H1 (cell line): ENCODE results near the gene CIT. TPM values are rescaled to one million over a fixed set of nuclear protein-coding genes. Genes with fewer than 3 reads are reported as not detected.

Experiments used
- CTCF ChIA-PET: fragments of 300-600 bp; sonication (Branson Sonifier 250); formaldehyde crosslinking; loops from one replicate; lab custom pipeline; 2021; ENCODE audit not compliant: partially characterized antibody; lab: Charles Lee
- POLR2A ChIA-PET: fragments of 300-600 bp; sonication (Branson Sonifier 250); formaldehyde crosslinking; loops from one replicate; lab custom pipeline; 2021; ENCODE audit warnings: inconsistent platforms; ENCODE audit not compliant: partially characterized antibody; lab: Charles Lee
- DNase-seq, 2 experiments: peaks; one replicate each; pipeline versions ENCODE4 v3.0.0 to v3.0.0-alpha.2; 2010 to 2022; ENCODE audit warnings: low spot score in 2 of 2, low read depth in 1 of 2, mixed read lengths in 1 of 2
- FAIRE-seq: peaks from 2 replicates; lab custom pipeline; 2011; peaks lifted over from hg19 to GRCh38; lab: Jason Lieb, UNC
- H2AFZ ChIP-seq: 2 replicates; pipeline ENCODE4 v1.8.1; 2012; ENCODE audit warnings: low read length, inconsistent platforms
- H2AK5ac ChIP-seq: 2 replicates; pipeline ENCODE4 v1.6.1; 2013; ENCODE audit warnings: low read depth, low read length
- H2BK120ac ChIP-seq: replicated peaks from 2 replicates; pipeline ENCODE3; 2013; ENCODE audit warnings: low read depth, low read length, inconsistent platforms
- H2BK12ac ChIP-seq: 2 replicates; pipeline ENCODE4 v1.6.1; 2013; ENCODE audit warnings: low read depth, low read length
- H2BK15ac ChIP-seq: 2 replicates; pipeline ENCODE4 v1.6.1; 2013; ENCODE audit warnings: low read length
- H2BK20ac ChIP-seq: 2 replicates; pipeline ENCODE4 v1.6.1; 2013; ENCODE audit warnings: low read length
- H2BK5ac ChIP-seq: 2 replicates; pipeline ENCODE4 v1.6.1; 2013; ENCODE audit warnings: low read depth, low read length
- H3K14ac ChIP-seq: 2 replicates; pipeline ENCODE4 v1.6.1; 2013; ENCODE audit warnings: inconsistent platforms; ENCODE audit not compliant: insufficient read length
- H3K18ac ChIP-seq: 2 replicates; pipeline ENCODE4 v1.6.1; 2013; ENCODE audit warnings: low read length; ENCODE audit errors: extremely low read depth
- H3K23ac ChIP-seq: 2 replicates; pipeline ENCODE4 v1.6.1; 2013; ENCODE audit warnings: inconsistent platforms; ENCODE audit not compliant: insufficient read length
- H3K23me2 ChIP-seq: 2 replicates; pipeline ENCODE4 v1.6.1; 2013; ENCODE audit warnings: low read depth, low read length
- H3K27ac ChIP-seq: 2 replicates; pipeline ENCODE4 v1.6.1; 2011; ENCODE audit warnings: low read depth, low read length, inconsistent platforms
- H3K27me3 ChIP-seq, 4 experiments: replicated peaks in 1 of 4; 1 replicate in 1 of 4; 2 replicates in 3 of 4; pipeline versions ENCODE4 v1.6.1 to v1.8.1; 2011 to 2013; ENCODE audit warnings: low read length in 3 of 4, mild to moderate bottlenecking in 3 of 4, inconsistent platforms in 2 of 4, mixed read lengths in 2 of 4, moderate library complexity in 1 of 4; ENCODE audit not compliant: control insufficient read depth in 3 of 4, insufficient read depth in 3 of 4; ENCODE audit errors: extremely low read depth in 1 of 4
- H3K36me3 ChIP-seq, 4 experiments: 2 replicates each; pipeline versions ENCODE4 v1.6.1 to v1.8.1; 2011 to 2013; ENCODE audit warnings: mild to moderate bottlenecking in 4 of 4, low read length in 3 of 4, moderate library complexity in 2 of 4, control low read depth in 1 of 4, inconsistent platforms in 1 of 4; ENCODE audit not compliant: insufficient read depth in 4 of 4, control insufficient read depth in 2 of 4
- H3K4ac ChIP-seq: replicated peaks from 2 replicates; pipeline ENCODE3; 2013; ENCODE audit warnings: low read length, low read depth, mixed read lengths, inconsistent platforms; ENCODE audit not compliant: insufficient read length
- H3K4me1 ChIP-seq, 4 experiments: replicated peaks in 1 of 4; 1 replicate in 1 of 4; 2 replicates in 3 of 4; pipeline versions ENCODE4 v1.6.1 to v1.8.1; 2011 to 2013; ENCODE audit warnings: low read length in 3 of 4, inconsistent platforms in 2 of 4, mixed read lengths in 1 of 4; ENCODE audit not compliant: insufficient read depth in 4 of 4, control insufficient read depth in 3 of 4
- H3K4me2 ChIP-seq, 2 experiments: 2 replicates each; pipeline versions ENCODE4 v1.6.1 to v1.8.1; 2011 to 2013; ENCODE audit warnings: low read depth in 2 of 2, low read length in 2 of 2, control low read depth in 1 of 2, inconsistent platforms in 1 of 2, mild to moderate bottlenecking in 1 of 2; ENCODE audit not compliant: insufficient read depth in 1 of 2
- H3K4me3 ChIP-seq, 4 experiments: fragments of 200-600, 300-600 bp in 1 of 4; sonication (generic), shearing (Covaris generic), sonication (Bioruptor Twin) in 1 of 4; 2 replicates each; pipeline versions ENCODE4 v1.5.1 to v1.8.1; 2011 to 2016; ENCODE audit warnings: low read length in 4 of 4, low read depth in 3 of 4, control low read depth in 2 of 4, inconsistent platforms in 2 of 4, mild to moderate bottlenecking in 2 of 4, mixed read lengths in 1 of 4, moderate library complexity in 1 of 4; ENCODE audit not compliant: insufficient read depth in 2 of 4; ENCODE audit errors: extremely low read depth in 1 of 4
- H3K56ac ChIP-seq: replicated peaks from 2 replicates; pipeline ENCODE3; 2013; ENCODE audit warnings: low read depth, mild to moderate bottlenecking, mixed read lengths, low read length, inconsistent platforms; ENCODE audit not compliant: insufficient read length
- H3K79me1 ChIP-seq: 2 replicates; pipeline ENCODE4 v1.6.1; 2013; ENCODE audit warnings: low read depth, low read length, control low read depth
- H3K79me2 ChIP-seq, 2 experiments: 2 replicates each; pipeline versions ENCODE4 v1.6.1 to v1.8.1; 2012 to 2013; ENCODE audit warnings: low read length in 2 of 2, mild to moderate bottlenecking in 2 of 2, inconsistent platforms in 1 of 2; ENCODE audit not compliant: insufficient read depth in 2 of 2, control insufficient read depth in 1 of 2
- H3K9ac ChIP-seq, 4 experiments: replicated peaks in 1 of 4; 1 replicate in 1 of 4; 2 replicates in 3 of 4; pipeline versions ENCODE4 v1.6.1 to v1.8.1; 2011 to 2013; ENCODE audit warnings: low read depth in 3 of 4, low read length in 3 of 4, control low read depth in 2 of 4, mild to moderate bottlenecking in 2 of 4, moderate library complexity in 2 of 4, inconsistent platforms in 1 of 4; ENCODE audit errors: extremely low read depth in 1 of 4
- H3K9me3 ChIP-seq, 2 experiments: 2 replicates each; pipeline versions ENCODE4 v1.6.1 to v1.8.1; 2012 to 2013; ENCODE audit warnings: mild to moderate bottlenecking in 2 of 2, moderate library complexity in 2 of 2, control low read depth in 1 of 2, inconsistent platforms in 1 of 2, low read depth in 1 of 2, low read length in 1 of 2, mixed read lengths in 1 of 2; ENCODE audit not compliant: insufficient read depth in 2 of 2
- H4K20me1 ChIP-seq, 2 experiments: replicated peaks in 1 of 2; 2 replicates each; pipeline versions ENCODE3 to v1.8.1; 2011 to 2013; ENCODE audit warnings: inconsistent platforms in 2 of 2, low read length in 2 of 2, mild to moderate bottlenecking in 1 of 2; ENCODE audit not compliant: insufficient read depth in 2 of 2, control insufficient read depth in 1 of 2
- H4K5ac ChIP-seq: 2 replicates; pipeline ENCODE4 v1.6.1; 2013; ENCODE audit warnings: low read length, low read depth, mixed read lengths, inconsistent platforms; ENCODE audit not compliant: insufficient read length
- H4K8ac ChIP-seq: 2 replicates; pipeline ENCODE4 v1.8.0; 2013; ENCODE audit warnings: mild to moderate bottlenecking, moderate library complexity, low read length, inconsistent platforms; ENCODE audit not compliant: insufficient read depth; ENCODE audit errors: extremely low read depth
- H4K91ac ChIP-seq: replicated peaks from 2 replicates; pipeline ENCODE3; 2013; ENCODE audit warnings: low read length, mixed read lengths, inconsistent platforms; ENCODE audit not compliant: insufficient read length
- POU5F1 ChIP-seq: IDR thresholded peaks from 2 replicates; pipeline ENCODE4 v1.6.1; 2011; ENCODE audit warnings: low read depth, mild to moderate bottlenecking, low read length, moderate library complexity
- WGBS, 2 experiments: shearing (Covaris generic) in 1 of 2; methylation state at CpG; one replicate each; pipeline versions ENCODE4 v1.1.6 to v1.1.7; 2013 to 2015; ENCODE audit warnings: low lambda C conversion rate in 2 of 2, mixed read lengths in 2 of 2, inconsistent platforms in 1 of 2, low coverage in 1 of 2, missing lambda C conversion rate in 1 of 2; ENCODE audit not compliant: insufficient replicate concordance in 2 of 2, insufficient coverage in 1 of 2, insufficient read length in 1 of 2; ENCODE audit errors: extremely low coverage in 1 of 2, missing lambda C conversion rate in 1 of 2; 5-methylcytosine and 5-hydroxymethylcytosine counted together
- polyA plus RNA-seq, 7 experiments: library from polyadenylated mRNA; depleted of rRNA in 3 of 7; stranded (reverse) in 5 of 7; unstranded in 2 of 7; fragments of >200 nt in 5 of 7; fragments of 200-250 nt in 2 of 7; gene quantifications; 1 replicate in 5 of 7; 2 replicates in 1 of 7; 4 replicates in 1 of 7; pipeline versions ENCODE4 v1.2.1 to v1.2.3, GENCODE V29; 2011 to 2013; ENCODE audit warnings: missing spikeins in 2 of 7, mixed read lengths in 2 of 7
- total RNA-seq: library from RNA; stranded (reverse); fragmentation: NEBNext Ultra II Directional; extraction: Animal tissue kit (Norgen Biotek cat#: 25700); gene quantifications from 2 replicates; pipeline ENCODE4 v1.2.1, GENCODE V29; 2021

The CIT gene
- total and polyA plus RNA-seq, 2 of the 8 experiments (the other 6 are each of a cell fraction or from before 2014, with no cell fraction given), result 17.1 to 60.9 TPM

GRCh38 chr12:119829439-119829838 is 47.7 kb downstream of the CIT start:
- Histone ChIP-seq H2AFZ (no peak overlapping the region), H2BK5ac (no peak overlapping the region), H3K79me2 (no peaks in the 10 kb centered on the region), H3K4ac (no peak overlapping the region), H2AK5ac (no peak overlapping the region), H2BK20ac (no peak overlapping the region), H3K36me3 (peaks cover 0 to 22% (median 12%) of the 10 kb centered on the region in 4 experiments; a peak in 7 of 8 replicates), H3K4me1 (no peaks in the 10 kb centered on the region), H3K9ac (no peak overlapping the region), H3K4me3 (no peak overlapping the region), H2BK120ac (no peak overlapping the region), H3K79me1 (no peaks in the 10 kb centered on the region), H3K23ac (no peak overlapping the region), H4K91ac (no peak overlapping the region), H3K56ac (no peak overlapping the region), H3K9me3 (no peaks in the 10 kb centered on the region), H2BK15ac (no peak overlapping the region), H4K8ac (no peak overlapping the region), H4K5ac (no peak overlapping the region), H2BK12ac (no peak overlapping the region), H4K20me1 (no peaks in the 10 kb centered on the region), H3K27ac (no peak overlapping the region), H3K14ac (no peak overlapping the region), H3K27me3 (no peaks in the 10 kb centered on the region), H3K4me2 (no peak overlapping the region), H3K18ac (no peak overlapping the region), H3K23me2 (no peaks in the 10 kb centered on the region)
- WGBS, 2 experiments, result 94% methylated on average over 1 of the region's 1 CpG; no CpG with 5 or more reads in 1 of the 2 experiments
- TF ChIP-seq POU5F1, result no peak
- FAIRE-seq (no peak), DNase-seq (no peak)
- CTCF ChIA-PET, result no interaction called here
- POLR2A ChIA-PET, result no interaction called here
